GM18909 (cell line): Measurements from ENCODE around the gene CELF1.

Source experiments
- ATAC-seq: cut with Tn5 transposase; IDR thresholded peaks from one replicate; pipeline ENCODE4 v1.9.1; 2021; ENCODE audit warnings: mild to moderate bottlenecking; ENCODE audit not compliant: unreplicated experiment, poor library complexity

CELF1 gene

GRCh38 chr11:47552566-47553405 lies at the start of gene CELF1:
Gene CELF1 (minus strand): TSS chr11:47553132. CDS start chr11:47499523, 53,609 bp downstream.
- ATAC-seq: peak; percentile 94

DNA sequence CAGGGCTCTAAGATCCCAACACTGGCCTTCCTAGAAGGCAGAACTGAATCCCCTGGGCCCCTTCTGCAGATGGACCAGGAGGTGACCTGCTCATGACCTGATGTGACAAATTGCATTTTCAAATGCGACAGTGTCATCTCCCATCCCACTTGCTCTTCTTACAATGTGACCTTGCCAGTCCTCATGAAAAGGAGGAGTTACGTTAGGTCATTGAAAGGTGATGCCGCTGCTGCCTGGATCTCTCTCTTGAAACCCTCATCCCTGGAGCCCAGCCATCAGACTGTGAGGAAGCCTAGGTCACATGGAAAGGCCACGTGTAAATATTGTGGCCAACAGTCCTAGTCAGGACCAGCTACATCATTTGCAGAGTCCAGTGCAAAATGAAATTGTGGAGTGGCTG lies 47.0 kb upstream of the CELF1 start:
- no peak for ATAC-seq

GRCh38 chr11:47595967-47596366 lies 43.0 kb upstream of the CELF1 start:
- ATAC-seq: no peak

GRCh38 chr11:47595029-47595428 lies 42.1 kb upstream of the CELF1 start:
- no peak for ATAC-seq

GRCh38 chr11:47593934-47594855 lies 41.3 kb upstream of the CELF1 start, which contains the start of gene C1QTNF4:
Gene C1QTNF4 (minus strand): TSS chr11:47594411. CDS start chr11:47590810, 3,601 bp downstream.
- ATAC-seq: no peak

DNA sequence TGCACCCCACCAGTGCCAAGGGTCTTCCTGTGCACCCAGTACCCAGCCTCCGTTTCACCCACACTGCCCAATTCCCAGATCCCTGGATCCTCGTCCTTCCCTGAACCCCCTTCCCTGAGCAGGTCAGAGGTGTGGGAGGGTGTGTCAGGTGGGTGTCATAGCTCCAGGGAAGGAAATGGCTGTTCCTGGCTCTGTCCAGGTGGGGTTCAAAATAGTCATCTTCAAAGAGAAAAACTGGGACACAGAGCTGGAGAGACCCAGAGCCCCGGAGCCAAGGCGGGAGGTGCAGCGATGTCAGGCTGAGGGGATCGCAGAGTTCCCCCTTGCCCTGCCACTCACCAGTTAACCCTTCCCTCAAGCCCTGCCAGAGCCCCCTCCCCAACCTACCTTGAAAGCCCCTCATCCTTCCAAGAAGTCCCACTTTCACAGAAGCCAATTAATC lies 40.6 kb upstream of the CELF1 start:
- no peak for ATAC-seq

DNA sequence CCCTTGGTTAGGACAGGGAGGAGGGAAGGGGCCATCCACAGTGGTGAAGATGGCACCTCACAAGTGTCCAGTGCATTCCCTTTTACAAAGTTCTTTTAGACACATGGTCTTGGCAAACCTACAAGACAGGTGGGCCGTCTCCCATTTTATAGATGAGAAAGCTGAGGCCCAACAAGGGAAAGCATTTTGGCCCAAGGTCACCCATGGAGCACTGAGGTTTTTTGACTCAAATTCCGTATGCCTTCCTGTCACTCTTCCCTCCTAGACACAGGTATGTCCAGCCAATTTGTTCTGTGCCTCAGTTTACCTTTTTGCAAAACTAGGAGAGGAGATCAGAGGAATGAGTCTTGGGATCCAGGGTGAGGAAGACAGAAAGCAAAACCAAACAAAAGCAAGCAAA lies 40.0 kb upstream of the CELF1 start:
- ATAC-seq: no peak

DNA sequence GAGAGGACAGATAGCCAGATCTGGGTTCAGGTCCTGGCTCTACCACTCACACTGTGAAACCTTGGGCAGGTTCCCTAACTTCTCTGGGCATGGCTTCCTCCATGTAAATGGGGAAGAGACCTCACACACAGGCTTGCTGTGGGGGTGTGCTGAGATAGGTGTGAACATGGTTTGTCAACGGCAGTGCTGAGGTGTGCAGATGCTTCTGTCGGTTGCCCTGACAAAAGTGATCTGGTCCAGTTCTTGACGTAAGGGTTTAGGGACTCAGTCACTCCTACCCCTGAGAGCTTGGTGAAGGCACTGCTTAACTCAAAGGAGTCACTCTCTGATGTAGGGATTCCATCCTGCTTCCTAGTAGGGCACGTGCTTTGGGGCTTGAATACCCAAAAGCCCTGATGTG lies 39.3 kb upstream of the CELF1 start:
- no peak for ATAC-seq

GRCh38 chr11:47591764-47592163 lies 38.8 kb upstream of the CELF1 start:
- ATAC-seq: no peak

DNA sequence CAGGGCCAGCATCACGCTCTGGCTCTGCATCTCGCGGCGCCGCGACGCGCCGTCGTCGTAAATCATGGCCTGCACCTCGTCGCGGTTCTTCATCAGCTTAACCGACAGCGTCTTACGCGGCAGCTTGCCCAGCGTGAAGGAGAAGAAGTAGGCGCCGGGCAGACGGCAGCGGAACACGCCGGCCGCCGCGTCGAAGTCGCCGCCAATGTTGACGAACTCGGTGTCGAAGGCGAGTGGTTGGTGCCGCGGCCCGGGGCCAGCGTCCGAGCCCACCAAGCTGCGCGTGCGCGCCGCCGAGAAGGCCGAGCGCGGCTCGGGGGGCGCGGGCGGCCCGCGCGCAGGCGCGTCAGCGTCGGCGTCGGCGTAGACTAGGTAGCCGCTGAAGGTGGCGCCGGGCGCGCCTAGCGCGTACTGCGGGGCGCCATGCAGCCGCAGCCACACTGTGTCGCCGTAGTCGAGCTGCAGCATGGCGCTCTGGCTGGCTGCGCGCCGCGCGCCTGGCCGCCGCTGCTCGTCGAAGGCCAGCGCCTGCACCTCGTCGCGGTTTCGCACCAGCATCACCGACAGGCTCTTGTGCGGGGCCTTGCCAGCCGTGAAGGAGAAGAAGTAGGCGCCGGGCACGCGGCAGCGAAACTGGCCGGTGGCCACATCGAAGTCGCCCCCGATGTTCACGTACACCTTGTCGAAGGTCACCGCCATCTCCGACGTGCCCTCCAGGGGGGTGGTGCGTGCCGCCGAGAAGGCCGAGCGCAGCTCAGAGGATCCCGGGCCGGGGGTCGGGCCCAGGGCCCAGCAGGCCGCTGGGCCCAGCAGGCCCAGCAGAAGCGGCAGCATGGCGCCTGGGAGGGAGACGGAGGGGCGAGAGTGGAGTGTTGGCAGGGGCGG lies 37.3 kb upstream of the CELF1 start:
- ATAC-seq: no peak

DNA sequence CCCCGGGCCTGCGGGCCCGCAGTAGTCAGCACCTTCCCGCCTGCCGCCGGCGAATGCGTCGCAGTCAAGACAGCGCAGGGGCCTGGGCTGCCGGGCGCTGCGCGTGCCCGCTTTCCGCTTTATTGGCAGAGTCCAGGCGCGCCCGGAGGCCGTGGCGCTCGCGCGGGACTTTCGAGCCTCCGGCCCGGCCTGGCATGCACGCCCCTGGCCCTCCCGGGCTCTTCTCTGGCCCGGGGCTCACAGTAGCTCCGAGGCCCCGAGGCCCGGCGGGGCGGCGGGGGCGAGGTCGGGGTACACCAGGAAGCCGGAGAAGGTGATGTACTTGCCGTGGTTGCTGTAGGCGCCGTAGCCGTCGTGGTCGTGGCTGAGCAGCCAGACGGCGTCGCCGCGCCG lies 36.6 kb upstream of the CELF1 start:
- no peak for ATAC-seq

- ATAC-seq: no peak
These were observed 36.2 kb upstream of the CELF1 start for GRCh38 chr11:47589118-47589517.

DNA sequence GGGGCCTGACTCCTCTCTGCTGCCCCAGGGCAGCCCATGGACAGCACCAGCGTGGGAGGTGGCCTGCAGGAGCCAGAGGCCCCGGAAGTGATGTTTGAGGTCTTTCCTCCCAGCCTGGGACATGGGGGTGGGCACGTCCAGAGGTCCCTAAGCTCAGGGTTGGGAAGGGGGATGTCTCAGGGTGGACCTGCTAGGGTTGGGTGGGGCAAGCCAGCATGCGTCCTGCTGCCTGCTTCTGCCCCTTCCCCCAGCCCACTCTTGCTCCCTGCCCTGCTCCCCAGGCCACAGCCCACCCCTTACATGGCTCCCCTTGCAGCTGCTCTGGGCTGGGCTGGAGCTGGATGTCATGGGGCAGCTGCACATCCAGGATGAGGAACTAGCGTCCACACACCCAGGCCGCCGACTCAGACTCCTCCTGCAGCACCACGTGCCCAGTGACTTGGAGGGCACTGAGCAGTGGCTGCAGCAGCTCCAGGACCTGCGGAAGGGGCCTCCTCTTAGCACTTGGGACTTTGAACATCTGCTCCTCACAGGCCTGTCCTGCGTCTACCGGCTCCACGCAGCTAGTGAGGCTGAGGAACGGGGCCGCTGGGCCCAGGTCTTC lies 34.9 kb upstream of the CELF1 start:
- ATAC-seq: no peak

DNA sequence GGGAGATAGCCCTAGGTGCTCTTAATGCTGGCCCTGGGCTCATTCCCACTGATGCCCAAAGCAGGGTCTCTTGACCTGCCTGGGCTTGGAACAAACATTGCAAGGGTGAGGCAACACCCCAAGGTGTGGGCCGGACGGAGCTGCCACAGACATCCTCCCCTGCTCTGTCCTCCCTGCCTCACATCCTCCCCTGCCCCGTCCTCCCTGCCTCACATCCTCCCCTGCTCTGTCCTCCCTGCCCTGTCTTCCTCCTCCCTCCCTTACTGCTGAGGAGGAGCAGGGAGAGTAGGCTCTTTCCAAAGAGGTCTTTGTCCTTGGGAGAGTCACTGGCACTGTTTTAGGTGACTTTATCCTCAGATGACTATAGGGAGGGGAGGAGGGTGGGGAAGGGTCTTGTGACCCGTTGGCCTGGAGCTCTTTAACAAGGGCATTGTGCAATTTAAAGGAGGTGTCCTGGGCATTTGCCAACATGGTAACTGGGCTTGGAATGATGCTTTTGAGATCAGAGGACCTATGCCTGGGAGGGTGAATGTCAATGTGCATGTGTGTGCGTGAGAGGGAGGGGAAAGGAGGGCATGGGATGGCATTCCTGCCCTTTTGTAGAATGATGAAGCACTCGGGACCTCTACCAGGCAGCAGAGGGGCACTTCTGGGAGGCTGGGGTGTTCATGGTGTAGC lies 34.2 kb upstream of the CELF1 start:
- ATAC-seq: no peak

DNA sequence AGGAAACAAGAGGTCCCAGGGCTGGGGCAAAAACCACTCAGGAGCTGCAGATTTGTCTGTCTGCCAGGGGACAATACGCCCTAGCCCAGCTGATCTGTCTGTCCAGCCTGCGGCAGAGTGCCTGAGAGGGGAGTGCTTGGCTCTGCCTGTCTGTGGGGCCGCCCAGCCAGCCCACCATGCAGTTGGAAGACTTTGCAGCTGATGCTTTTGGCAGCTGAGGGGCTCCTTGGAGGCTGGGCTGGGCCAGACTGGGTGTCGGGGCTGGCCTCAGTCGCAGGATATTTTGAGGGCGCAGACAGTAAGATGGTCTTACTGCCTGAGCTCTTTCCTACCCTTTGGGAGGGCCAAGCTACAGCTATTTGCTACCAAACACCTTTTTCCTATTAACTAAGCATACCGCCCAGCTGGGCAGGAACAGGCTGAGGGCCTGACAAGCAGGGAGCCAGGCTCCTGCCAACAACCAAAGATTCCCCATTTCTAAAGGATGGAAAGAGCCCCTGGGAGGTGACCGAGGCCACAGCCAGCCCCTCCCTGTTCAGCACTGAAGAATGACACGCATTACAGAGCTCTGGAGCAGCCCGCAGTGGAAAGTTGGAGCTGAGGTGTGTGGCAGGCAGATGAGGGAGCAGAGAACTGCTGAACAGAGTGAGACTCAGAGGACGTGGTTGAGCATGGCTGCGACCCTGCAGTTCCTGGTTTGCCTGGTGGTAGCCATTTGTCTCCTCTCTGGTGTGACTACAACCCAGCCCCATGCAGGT lies 33.3 kb upstream of the CELF1 start, which contains the start of gene FAM180B:
Gene FAM180B (plus strand): TSS at position 581 of the 758 bp plus-strand sequence. CDS start 91 bp downstream, at position 672.
- no peak for ATAC-seq

GRCh38 chr11:47583844-47584243 lies 30.9 kb upstream of the CELF1 start:
- no peak for ATAC-seq

DNA sequence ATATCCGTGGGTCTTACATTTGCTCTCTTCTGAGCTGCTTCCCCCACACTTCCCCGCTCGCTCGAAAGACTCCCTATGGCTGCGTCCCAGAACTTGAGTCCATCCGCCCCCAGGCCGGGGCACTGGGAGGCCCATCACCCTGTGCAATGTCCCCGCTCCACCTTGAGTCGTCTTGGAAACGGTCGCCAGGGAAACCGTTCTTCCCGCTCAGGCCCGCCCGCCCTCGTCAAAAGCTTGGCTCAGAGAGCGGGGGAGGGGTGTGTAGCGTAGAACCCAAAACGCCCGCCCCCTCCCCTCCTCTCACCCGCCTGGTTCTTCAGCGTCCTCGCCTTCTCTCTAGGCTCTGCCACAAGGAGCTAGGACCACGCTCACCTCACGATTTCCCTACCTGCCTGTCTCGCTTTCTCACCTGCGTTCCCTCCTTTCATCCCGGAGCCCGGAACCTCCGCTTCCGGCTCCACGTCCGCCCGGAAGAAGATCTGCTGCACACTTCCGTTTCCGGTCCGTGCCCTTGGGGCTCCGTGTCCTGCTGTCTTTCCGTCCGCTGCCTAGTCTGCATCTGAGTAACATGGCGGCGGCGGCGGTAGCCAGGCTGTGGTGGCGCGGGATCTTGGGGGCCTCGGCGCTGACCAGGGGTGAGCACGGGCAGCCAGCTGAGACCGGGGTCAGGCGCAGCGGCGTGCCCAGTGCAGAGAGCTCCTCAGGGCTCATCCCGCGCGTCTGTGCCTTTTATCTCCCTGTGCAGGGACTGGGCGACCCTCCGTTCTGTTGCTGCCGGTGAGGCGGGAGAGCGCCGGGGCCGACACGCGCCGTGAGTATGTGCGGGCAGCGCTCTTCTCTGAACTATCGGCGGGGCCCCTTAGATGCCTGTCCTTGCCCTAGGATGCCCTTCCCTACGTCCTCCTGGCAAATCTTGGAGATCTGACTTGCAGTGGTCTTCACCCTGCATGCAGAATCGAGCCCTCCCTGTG lies 25.9 kb upstream of the CELF1 start, which contains the start of the genes KBTBD4 and NDUFS3:
Gene KBTBD4 (minus strand): TSS at position 447 of the 971 bp plus-strand sequence. CDS start 19 bp downstream, at position 428.
Gene NDUFS3 (plus strand): TSS at position 551 of the 971 bp plus-strand sequence. CDS start 18 bp downstream, at position 569.
- peak; percentile 93 for ATAC-seq
